ENCODE data around the gene VPS13A. TPM values are rescaled to one million over a fixed set of nuclear protein-coding genes. Genes with fewer than 3 reads are reported as not detected.
"Not testable (repeated sequence)": the region's sequence is repeated elsewhere in the genome, so short reads cannot be mapped to it uniquely, and the experiment has no call there.

The VPS13A gene
- total RNA-seq, 1 donor from 2014 or later = 35.0 TPM

DNA sequence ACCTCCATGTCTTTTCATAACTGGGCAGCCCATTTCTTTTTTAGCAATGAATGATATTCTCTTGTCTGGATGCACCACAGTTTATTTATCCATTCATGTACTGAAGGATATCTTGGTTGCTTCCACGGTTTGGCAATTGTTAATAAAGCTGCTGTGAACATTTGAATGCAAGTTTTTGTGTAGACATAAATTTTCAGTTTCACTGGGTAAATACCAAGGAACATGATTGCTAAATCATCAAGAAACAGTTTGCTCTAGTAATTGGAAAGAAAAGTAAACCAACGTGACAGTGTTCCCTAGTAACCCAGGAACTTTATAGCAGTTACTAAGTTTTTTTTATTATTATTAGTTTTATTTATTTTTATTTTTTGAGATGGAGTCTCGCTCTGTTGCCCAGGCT, 100.4 kb downstream of the VPS13A start:
- DNase-seq = no peak
- intact Hi-C loops (cut with DNase I) = no loop called here
- no peak for ATAC-seq (ENCODE audit: poor library complexity)

DNA sequence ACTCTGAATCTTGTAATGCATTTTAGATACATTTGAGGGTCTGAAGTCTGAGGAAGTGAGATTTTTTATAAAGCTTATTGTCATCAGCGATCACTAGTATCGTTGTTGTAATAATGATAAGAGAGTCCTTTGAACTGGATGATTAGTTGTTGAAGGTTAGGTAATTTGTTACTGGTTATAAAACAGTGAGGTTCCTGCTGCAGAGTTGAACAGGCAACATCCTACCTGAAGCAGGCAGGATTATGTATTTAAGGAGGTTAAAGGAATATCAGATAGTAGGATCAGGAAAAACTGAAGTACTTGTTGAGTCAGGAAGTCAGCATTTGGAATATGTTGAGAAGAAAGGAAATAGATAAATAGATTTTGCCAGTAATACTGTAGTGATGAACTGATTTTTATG, 106.7 kb downstream of the VPS13A start:
- DNase-seq (no peak), ATAC-seq (ENCODE audit: poor library complexity) (no peak)
- intact Hi-C loops (cut with DNase I) = no loop called here

DNA sequence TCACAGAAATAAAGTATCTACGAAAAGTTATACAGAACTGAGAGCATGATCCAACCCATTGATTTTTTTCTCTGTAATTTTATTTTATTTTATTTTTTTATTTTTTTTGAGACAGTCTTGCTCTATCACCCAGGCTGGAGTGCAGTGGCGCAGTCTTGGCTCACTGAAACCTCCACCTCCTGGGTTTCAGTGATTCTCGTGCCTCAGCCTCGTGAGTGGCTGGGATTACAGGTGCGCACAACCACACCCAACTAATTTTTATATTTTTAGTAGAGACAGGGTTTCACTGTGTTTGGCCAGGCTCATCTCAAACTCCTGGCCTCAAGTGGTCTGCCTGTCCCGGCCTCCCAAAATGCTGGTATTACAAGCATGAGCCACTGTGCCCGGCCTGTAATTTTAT, 107.3 kb downstream of the VPS13A start:
- intact Hi-C loops (cut with DNase I) = no loop called here
- ATAC-seq (ENCODE audit: poor library complexity) = no peak

DNA sequence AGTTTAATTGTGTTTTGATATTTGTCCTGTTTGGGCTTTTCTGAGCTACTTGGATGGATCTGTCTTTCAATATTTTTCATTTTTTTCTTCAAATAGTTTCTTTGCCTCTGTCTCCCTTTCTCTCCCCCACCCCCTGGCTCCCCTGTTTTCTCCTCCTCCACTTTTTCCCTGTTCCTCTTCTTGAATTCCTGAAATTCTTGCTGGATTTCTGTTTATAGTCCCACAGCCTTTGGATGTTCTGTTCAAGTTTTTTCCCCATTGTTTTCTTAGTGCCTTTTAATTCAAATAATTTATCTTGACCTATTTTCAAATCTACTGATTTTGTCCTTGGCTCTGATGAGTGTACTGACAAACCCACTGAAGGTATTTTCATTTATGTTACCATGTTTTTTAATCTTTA, 113.0 kb downstream of the VPS13A start:
- DNase-seq (no peak), ATAC-seq (ENCODE audit: poor library complexity) (no peak)
- intact Hi-C loops (cut with DNase I) = no loop called here

More for the DNA sequence above, 107.3 kb downstream of the VPS13A start:
- DNase-seq = no peak

DNA sequence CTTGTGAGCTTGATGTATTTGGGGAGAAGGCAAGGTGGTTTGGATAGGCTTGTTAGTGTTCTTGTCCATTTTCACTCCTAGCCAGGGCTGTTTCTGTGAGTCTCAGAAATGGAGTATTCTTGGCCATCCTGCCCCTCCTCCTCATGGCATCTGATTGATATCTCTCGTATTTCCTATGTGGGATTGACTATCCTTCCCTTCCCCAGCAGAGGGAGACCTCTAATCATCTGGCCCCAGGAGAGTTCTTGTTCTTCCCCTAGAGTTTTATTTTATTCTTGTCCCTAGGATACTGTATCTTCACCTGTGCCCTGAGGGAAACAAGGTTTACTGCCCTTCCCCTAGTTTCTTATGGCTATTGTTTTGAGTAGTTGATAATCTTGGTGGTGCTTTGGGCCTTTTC, 114.4 kb downstream of the VPS13A start:
- intact Hi-C loops (cut with DNase I) = no loop called here
- DNase-seq = no peak
- ATAC-seq (ENCODE audit: poor library complexity) = no peak

DNA sequence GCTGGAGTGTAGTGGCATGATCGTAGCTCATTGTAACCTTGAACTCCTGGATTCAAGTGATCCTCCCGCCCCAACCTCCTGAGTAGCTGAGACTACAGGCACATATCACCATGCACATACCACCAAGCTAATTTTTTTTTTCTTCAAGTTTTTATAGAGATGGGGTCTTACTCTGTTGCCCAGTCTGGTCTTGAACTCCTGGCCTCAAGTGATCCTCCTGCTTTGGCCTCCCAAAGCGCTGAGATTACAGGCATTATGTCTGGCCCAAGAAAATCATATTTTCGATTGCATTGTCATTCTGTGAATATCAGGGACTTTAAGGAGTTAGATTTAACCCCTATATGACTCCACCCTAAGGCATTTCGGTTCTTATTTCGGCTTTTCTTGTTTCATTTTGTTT, 116.6 kb downstream of the VPS13A start:
- DNase-seq (no peak), ATAC-seq (ENCODE audit: poor library complexity) (no peak)
- intact Hi-C loops (cut with DNase I) = no loop called here

DNA sequence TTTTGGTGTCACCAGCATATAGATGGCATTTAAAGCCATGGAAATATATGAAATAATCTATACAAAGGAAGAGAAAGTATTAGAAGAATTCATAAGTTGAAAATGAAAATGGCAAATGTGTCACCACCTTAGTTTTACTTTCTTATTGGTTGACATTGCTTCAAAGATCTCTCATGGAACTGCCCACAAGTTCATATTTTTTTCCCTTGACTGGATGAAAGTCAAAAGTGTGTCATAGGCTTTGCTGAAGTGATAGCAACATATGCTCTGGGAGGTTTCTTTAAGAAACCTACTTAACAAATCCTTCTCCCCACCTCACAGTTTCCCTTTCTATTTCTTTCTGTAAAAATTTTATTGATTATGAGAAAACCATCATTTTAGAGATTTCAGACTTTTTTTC, 127.2 kb downstream of the VPS13A start:
- no peak for DNase-seq
- no peak for ATAC-seq (ENCODE audit: poor library complexity)
- intact Hi-C loops (cut with DNase I) = no loop called here

DNA sequence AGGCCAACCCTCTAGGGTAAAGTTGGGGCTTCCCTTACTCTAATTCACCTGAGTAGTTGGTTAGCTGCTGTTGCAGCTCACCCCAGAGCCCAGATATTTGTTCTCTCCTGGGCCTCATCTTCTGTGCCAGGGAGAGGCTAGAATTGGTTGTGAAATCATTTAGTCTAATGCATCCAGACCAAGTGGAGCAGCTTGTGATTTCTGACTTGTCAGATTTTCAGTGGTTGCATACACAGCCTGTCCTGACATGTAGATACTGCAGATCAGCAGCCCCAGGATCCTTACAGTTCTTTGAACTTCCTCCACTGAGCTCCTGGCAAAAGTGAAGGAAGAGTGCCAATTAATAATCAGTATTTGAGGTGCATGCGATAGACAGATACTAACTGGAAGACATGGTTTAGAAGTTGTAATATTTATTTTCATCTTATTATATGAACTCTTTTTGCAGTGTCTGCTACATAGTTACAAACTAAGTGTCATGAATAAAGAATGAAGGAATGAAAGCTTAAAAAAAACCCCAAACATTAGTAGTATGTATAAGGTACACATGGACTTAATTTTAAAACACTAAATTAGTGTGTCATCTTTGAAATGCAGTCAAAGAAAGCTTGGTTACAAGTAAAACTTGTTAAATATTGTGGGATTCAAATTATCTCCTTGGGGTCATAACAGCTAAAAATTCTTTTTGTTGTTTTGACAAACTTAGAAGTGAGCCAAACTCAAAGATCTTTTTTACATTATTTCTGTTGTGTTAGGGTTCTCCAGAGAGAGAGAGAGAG, 128.5 kb downstream of the VPS13A start:
- ATAC-seq (ENCODE audit: poor library complexity) (no peak), DNase-seq (no peak)
- intact Hi-C loops (cut with DNase I) = no loop called here

DNA sequence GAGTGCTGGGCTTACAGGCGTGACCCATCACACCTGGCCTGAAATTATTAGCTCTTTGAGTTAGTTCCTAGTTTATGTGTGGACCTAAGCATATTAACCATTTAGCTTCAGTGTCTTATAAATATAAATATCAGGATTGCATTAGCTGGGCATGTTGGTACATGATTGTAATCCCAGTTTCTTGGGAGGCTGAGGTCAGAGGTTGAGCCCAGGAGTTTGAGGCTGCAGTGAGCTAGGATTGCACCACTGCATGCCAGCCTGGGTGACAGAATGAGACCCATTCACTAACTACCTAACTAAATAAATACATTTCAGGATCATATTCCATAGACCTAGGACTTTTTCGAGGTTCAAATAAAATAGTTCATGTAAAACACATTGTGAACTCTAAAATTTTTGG, 129.8 kb downstream of the VPS13A start:
- ATAC-seq (ENCODE audit: poor library complexity) = no peak
- no peak for DNase-seq
- intact Hi-C loops (cut with DNase I) = no loop called here

DNA sequence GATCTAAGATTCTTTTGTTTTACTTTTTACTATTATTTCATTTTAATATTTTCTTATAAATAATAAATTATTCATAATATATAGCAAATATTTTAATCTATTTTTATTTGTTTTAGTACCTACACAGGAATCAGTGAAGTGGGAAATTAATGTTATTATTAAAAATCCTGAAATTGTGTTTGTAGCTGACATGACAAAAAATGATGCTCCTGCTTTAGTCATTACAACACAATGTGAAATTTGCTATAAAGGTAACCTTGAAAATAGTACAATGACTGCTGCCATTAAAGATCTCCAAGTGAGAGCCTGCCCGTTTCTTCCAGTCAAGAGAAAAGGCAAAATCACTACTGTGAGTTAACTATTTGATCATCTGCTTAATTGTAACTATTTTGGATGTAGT, 138.7 kb downstream of the VPS13A start:
- intact Hi-C loops (cut with DNase I) = no loop called here
- DNase-seq (no peak), ATAC-seq (ENCODE audit: poor library complexity) (no peak)

DNA sequence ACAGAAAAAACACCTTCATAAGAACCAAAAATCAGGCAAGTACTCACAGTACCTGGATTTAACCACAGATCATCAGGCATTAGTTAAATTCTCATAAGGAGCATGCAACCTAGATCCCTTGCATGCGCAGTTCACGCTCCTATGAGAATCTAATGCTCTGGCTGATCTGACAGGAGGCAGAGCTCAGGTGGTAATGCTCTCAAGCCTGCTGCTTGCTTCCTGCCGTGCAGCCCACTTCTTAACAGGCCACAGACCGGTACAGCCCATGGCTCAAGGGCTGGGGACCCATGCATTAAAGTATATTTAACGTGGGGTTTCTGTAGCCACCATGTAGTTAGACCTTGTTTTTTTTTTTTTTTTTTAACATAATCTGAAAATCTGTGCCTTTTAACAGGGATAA, 147.7 kb downstream of the VPS13A start:
- DNase-seq = no peak
- intact Hi-C loops (cut with DNase I) = no loop called here
- no peak for ATAC-seq (ENCODE audit: poor library complexity)

DNA sequence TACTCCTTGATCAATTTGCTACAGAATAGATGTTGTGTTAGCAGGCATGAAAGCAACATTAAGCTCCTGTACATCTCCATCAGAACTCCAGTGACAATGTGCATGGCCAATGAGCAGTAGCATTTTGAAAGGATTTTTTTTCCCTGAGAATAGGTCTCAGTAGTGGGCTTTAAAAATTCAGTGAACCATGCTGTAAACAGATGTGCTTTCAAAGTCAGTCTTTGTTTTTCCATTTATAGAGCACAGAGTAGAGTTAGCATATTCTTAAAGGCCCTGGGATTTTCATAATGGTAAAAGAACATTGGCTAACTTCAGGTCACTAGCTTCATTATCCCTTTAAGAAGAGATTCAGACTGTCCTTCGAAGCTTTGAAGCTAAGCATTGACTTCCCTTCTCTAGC, 150.8 kb downstream of the VPS13A start:
- intact Hi-C loops (cut with DNase I) = no loop called here
- DNase-seq = no peak
- ATAC-seq (ENCODE audit: poor library complexity) = no peak

DNA sequence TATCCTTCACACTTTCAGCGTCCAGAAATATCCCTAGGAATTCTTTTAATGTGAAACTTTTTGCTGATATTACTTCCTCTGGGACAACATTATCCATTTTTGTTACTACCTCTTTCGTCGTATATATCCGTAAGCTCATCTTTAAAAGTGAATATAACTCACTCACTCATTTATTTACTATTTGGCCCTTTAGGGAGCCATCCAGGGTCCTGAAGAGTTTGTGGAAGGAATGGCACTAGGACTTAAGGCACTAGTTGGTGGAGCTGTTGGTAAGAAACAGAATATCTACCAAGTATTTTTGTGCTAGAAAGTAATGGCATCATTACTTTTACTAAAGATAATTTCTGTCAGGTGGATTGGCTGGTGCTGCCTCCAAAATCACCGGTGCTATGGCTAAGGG, 192.7 kb downstream of the VPS13A start:
- ATAC-seq (ENCODE audit: poor library complexity) (no peak), DNase-seq (no peak)
- intact Hi-C loops (cut with DNase I) = no loop called here

DNA sequence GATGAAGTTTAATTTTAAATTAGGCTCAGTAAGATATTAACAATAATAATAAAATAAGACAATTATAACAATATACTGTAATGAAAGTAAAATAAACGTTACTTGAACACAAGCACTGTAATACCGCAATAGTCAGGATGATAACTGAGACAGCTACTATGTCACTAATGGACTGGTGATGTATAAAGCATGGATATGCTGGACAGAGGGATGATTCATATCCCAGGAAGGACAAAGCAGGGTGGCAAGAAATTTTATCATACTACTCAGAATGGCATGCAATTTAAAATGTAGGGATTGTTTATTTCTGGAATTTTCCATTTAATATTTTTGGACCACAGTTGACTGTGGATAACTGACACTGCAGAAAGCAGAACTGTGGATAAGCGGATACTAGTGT, 196.9 kb downstream of the VPS13A start:
- DNase-seq (no peak), ATAC-seq (ENCODE audit: poor library complexity) (no peak)
- intact Hi-C loops (cut with DNase I) = no loop called here

DNA sequence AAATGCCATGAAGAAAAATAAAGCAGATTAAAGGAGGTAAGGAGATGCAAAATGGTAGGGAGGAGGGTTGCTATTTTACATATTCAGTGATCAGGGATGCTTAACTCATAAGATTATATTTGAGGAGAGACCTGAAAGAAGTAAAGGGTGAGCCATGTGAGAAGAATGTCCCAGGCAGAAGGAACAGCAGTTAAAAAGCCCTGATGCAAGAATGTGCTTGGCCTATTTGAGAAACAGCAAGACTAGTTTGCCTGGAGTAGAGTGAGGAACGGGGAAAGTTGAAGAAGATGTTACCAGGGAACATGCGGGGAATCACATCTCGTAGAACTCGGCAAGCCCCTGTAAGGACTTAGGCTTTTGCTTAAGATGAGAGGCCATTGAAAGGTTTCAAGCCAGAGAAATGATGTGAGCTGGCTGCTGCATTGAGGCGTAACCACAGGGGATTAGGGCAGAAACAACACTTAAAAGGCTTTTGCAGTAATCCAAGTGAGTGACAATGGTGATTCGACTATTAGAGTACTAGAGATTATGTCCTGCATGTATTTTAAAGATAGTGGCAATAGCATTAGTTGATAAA, 198.7 kb downstream of the VPS13A start:
- ATAC-seq (ENCODE audit: poor library complexity) = no peak
- no peak for DNase-seq
- intact Hi-C loops (cut with DNase I) = no loop called here

DNA sequence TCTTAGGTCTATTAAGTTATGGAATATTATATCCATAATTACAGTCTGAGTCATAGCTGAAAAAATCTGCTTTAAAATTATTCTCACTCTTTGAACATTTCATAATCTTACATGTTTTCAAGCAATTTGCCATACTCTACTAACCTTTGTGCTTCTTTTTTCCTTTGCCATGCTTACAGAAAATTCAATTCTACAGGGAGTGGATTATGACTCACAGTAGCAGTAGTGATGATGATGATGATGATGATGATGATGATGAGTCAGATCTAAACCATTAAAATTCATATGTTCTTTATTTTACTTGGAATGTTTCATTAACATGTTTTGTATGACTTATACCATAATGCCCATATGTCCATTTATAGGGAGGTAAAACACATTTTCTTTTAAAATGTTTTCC, 207.1 kb downstream of the VPS13A start:
- intact Hi-C loops (cut with DNase I) = no loop called here
- DNase-seq = no peak
- ATAC-seq (ENCODE audit: poor library complexity) = no peak

DNA sequence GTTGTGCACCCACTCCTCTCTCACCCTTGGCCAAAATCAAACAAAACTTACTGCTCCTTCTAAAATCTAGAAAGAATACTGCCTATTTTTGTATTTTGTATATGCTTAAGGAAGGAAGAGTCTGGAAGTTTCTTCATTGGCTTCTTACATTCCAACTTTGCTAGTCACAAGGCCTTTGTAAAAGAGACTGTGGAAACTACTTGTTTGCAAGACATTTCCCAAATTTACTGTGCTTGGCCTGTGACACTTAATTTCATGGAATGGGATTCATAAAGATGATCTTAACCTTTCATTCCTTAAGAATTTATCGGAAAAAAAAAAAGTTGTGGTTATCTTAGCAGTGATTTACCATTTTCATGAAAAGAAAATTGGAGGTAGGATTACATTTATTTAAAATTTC, 208.9 kb downstream of the VPS13A start:
- DNase-seq = no peak
- ATAC-seq (ENCODE audit: poor library complexity) = no peak
- intact Hi-C loops (cut with DNase I) = no loop called here

DNA sequence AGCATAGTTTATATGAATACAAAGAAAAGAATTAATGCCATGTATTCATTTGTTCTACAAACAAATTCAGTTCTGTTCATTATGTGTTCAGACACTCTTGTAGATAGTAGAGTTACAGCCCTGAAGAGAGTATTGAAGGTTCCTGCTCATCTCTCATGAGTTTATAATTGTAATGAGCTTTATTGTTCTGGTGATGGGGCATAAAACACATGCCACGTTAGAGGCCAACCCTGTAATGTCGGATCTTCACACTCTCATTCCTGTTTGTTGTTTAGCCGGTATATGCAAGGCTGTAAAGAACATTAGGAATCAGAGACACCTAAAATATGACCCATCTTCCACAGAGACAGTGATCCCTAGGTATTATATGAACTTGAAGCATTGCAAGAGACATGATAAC, 214.5 kb downstream of the VPS13A start:
- no peak for DNase-seq

DNA sequence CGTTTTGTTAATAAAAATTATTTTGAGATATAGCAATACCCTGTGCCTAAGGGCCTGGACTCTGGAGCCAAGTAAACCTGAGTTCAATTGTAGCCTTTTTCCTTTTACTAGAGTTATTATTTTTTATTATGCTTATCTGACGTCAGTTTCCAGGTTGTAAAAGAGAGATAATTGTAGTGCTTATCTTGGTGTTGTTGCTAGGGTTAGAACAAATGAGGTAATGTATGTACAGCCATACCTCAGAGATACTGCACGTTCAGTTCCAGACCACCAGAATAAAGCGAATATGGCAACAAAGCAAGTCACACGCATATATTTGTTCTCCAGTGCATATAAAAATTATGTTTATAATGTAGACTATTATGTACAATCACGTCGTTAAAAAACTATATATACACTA, 215.0 kb downstream of the VPS13A start:
- DNase-seq = no peak
- intact Hi-C loops (cut with DNase I) = no loop called here
- ATAC-seq (ENCODE audit: poor library complexity) = no peak

More for the DNA sequence above, 214.5 kb downstream of the VPS13A start:
- no peak for ATAC-seq (ENCODE audit: poor library complexity)
- intact Hi-C loops (cut with DNase I) = no loop called here

DNA sequence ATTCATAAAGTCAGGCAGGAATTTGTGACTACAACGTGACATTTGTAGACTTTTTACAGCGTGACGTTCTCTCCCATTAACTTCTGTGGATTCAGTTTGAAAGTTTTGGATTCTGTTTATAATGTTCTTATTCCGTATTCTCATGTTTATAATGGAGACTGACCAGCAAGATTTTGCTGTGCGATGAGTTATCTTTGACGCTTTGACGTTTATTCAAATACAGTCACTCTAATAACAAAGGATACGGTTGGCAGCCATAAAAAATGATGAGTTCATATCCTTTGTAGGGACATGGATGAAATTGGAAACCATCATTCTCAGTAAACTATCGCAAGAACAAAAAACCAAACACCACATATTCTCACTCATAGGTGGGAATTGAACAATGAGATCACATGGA, 221.2 kb downstream of the VPS13A start:
- ATAC-seq (ENCODE audit: poor library complexity); intact Hi-C loops (cut with DNase I); DNase-seq: not testable (repeated sequence)

DNA sequence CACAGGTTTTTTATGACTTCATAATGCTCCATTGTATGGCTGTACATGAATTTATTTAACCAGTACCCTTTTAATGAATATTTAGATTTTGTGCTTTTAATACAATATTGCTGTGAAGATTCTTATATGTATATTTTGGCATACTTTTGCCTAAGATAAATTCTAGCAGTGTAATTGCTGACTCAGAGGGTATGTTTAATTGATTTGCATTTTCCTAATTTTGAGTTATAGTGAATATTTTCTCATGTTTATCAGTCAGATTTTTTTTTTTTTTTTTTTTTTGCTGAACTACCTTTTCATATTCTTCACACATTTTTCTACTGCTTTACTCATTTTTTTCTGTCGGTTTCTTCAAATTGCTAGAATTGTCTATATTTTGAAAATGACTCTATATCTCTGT, 222.6 kb downstream of the VPS13A start:
- DNase-seq (no peak), ATAC-seq (ENCODE audit: poor library complexity) (no peak)
- intact Hi-C loops (cut with DNase I) = no loop called here

Measured in Right ventricle myocardium superior (tissue), 1 donor.